GM23338 (cell line): ENCODE data around the gene CNGB1. TPM values are rescaled to one million over a fixed set of nuclear protein-coding genes. Genes with fewer than 3 reads are reported as not detected.

ENCODE experiments used
- ATAC-seq: fragments of 200-7000 bp; cut with Tn5 transposase; 3 replicates; pipeline ENCODE4 v1.9.1; 2020
- DNase-seq: peaks from one replicate; pipeline ENCODE4 v3.0.0-alpha.2; 2015; ENCODE audit warnings: low spot score
- H2AFZ ChIP-seq: fragments of 200-600 bp; sonication (generic); 2 replicates; pipeline ENCODE4 v1.8.0; 2016; ENCODE audit warnings: antibody characterized with exemption, mild to moderate bottlenecking, moderate library complexity
- H3F3A ChIP-seq: fragments of 200-600 bp; sonication (generic); replicated peaks from 2 replicates; pipeline ENCODE4 v1.8.0; 2017; ENCODE audit warnings: antibody characterized with exemption, mixed run types, low read depth
- H3K27ac ChIP-seq: fragments of 200-600 bp; sonication (generic); 2 replicates; pipeline ENCODE4 v1.6.1; 2016; ENCODE audit warnings: low read depth
- H3K27me3 ChIP-seq: fragments of 200-600 bp; sonication (generic); 2 replicates; pipeline ENCODE4 v1.8.0; 2016; ENCODE audit warnings: mild to moderate bottlenecking, mixed run types, moderate library complexity; ENCODE audit not compliant: insufficient read depth
- H3K36me3 ChIP-seq: fragments of 200-600 bp; sonication (generic); 2 replicates; pipeline ENCODE4 v1.8.0; 2016; ENCODE audit warnings: mild to moderate bottlenecking; ENCODE audit not compliant: insufficient read depth
- H3K4me1 ChIP-seq: fragments of 200-600 bp; sonication (generic); 2 replicates; pipeline ENCODE4 v1.8.0; 2016; ENCODE audit warnings: mild to moderate bottlenecking, moderate library complexity; ENCODE audit not compliant: insufficient read depth
- H3K4me2 ChIP-seq: fragments of 200-600 bp; sonication (generic); 2 replicates; pipeline ENCODE4 v1.7.1; 2017; ENCODE audit warnings: mixed run types
- H3K4me3 ChIP-seq: fragments of 200-600 bp; sonication (generic); 2 replicates; pipeline ENCODE4 v1.6.1; 2016; ENCODE audit warnings: mixed run types
- H3K79me2 ChIP-seq: fragments of 200-600 bp; sonication (generic); replicated peaks from 2 replicates; pipeline ENCODE4 v1.8.0; 2017; ENCODE audit warnings: mild to moderate bottlenecking; ENCODE audit not compliant: insufficient read depth
- H3K9me2 ChIP-seq: fragments of 200-600 bp; sonication (generic); 2 replicates; pipeline ENCODE4 v1.8.0; 2017; ENCODE audit not compliant: insufficient read depth
- H4K20me1 ChIP-seq: fragments of 200-600 bp; sonication (generic); replicated peaks from 2 replicates; pipeline ENCODE4 v1.8.0; 2017; ENCODE audit warnings: mild to moderate bottlenecking; ENCODE audit not compliant: insufficient read depth
- H3K27ac Mint-ChIP-seq: 2 replicates; pipeline ENCODE4 v1.8.0; 2020; ENCODE audit warnings: inconsistent platforms, mild to moderate bottlenecking, moderate library complexity, mixed read lengths
- H3K27me3 Mint-ChIP-seq: 3 replicates; pipeline ENCODE4 v1.8.0; 2022; ENCODE audit warnings: low read depth, mild to moderate bottlenecking, moderate library complexity, mixed read lengths, inconsistent platforms; ENCODE audit not compliant: insufficient read depth, poor library complexity
- H3K36me3 Mint-ChIP-seq: 3 replicates; pipeline ENCODE4 v1.8.0; 2021; ENCODE audit warnings: low read depth, mild to moderate bottlenecking, inconsistent platforms, moderate library complexity, mixed read lengths
- H3K4me1 Mint-ChIP-seq: 3 replicates; pipeline ENCODE4 v1.8.0; 2020; ENCODE audit warnings: mild to moderate bottlenecking, inconsistent platforms, mixed read lengths
- H3K4me3 Mint-ChIP-seq: 3 replicates; pipeline ENCODE4 v1.8.0; 2021; ENCODE audit warnings: moderate library complexity, mild to moderate bottlenecking, inconsistent platforms, mixed read lengths
- H3K9me3 Mint-ChIP-seq: 3 replicates; pipeline ENCODE4 v1.8.0; 2020; ENCODE audit warnings: moderate library complexity, mild to moderate bottlenecking, inconsistent platforms, mixed read lengths
- CREB1 ChIP-seq: fragments of 250-450 bp; sonication (Bioruptor Pico); IDR thresholded peaks from 2 replicates; pipeline ENCODE4 v1.5.0; 2020; ENCODE audit warnings: low read depth, mild to moderate bottlenecking, moderate library complexity
- EZH2 ChIP-seq: fragments of 200-600 bp; sonication (generic); IDR thresholded peaks from one replicate; pipeline ENCODE4 v1.8.0; 2017; ENCODE audit warnings: antibody characterized with exemption, mild to moderate bottlenecking, low read depth; ENCODE audit not compliant: unreplicated experiment
- REST ChIP-seq: IDR thresholded peaks from one replicate; pipeline ENCODE4 v1.6.1; 2018; ENCODE audit warnings: antibody characterized with exemption; ENCODE audit not compliant: unreplicated experiment
- ZNF114 ChIP-seq: fragments of 250-450 bp; sonication (Bioruptor Pico); IDR thresholded peaks from 2 replicates; pipeline ENCODE4 v1.5.0; 2020; ENCODE audit warnings: mild to moderate bottlenecking, moderate library complexity
- ZNF331 ChIP-seq: fragments of 250-450 bp; sonication (Bioruptor Pico); IDR thresholded peaks from 2 replicates; pipeline ENCODE4 v1.5.0; 2020; ENCODE audit warnings: low read depth, mild to moderate bottlenecking, moderate library complexity
- ZNF462 ChIP-seq: fragments of 250-450 bp; sonication (Bioruptor Pico); IDR thresholded peaks from 2 replicates; pipeline ENCODE4 v1.5.0; 2020; ENCODE audit warnings: mild to moderate bottlenecking, moderate library complexity
- polyA plus RNA-seq: library from polyadenylated mRNA; unstranded; fragments of >200 nt; fragmentation: Nextera tagmentation; extraction: Ambion mirVana; gene quantifications from 2 replicates; pipeline ENCODE4 v1.2.1, GENCODE V29; 2016
- total RNA-seq: library from RNA; depleted of rRNA; stranded (reverse); fragments of >200 nt; shearing (Covaris generic); gene quantifications from 2 replicates; pipeline ENCODE4 v1.2.3, GENCODE V29; 2014

CNGB1 gene
- total and polyA plus RNA-seq, 2 experiments from 2014 or later = not detected

- no peak for TF ChIP-seq ZNF114 (CRISPR knock-in tag)
- TF ChIP-seq REST = no peak
Observed at GRCh38 chr16:57887711-57888110, 83.2 kb downstream of the CNGB1 start (continued).

GRCh38 chr16:57886427-57886826, 84.5 kb downstream of the CNGB1 start:
- Histone ChIP-seq H2AFZ (no peak overlapping the region), H3K79me2 (no peaks in the 10 kb centered on the region), H3F3A (no peaks in the 10 kb centered on the region), H3K4me2 (no peak overlapping the region), H3K27me3 (peaks cover 22% of the 10 kb centered on the region), H3K27ac (no peak overlapping the region), H3K4me1 (peaks cover 21% of the 10 kb centered on the region), H3K4me3 (no peak overlapping the region), H3K9me2 (no peaks in the 10 kb centered on the region), H4K20me1 (no peaks in the 10 kb centered on the region; the same call in 1 of the 2 replicates), H3K36me3 (no peaks in the 10 kb centered on the region)
- H3K27me3 Mint-ChIP-seq = peaks cover 7% of the 10 kb centered on the region
- no peak overlapping the region for H3K4me3 Mint-ChIP-seq
- no peak for TF ChIP-seq REST
- TF ChIP-seq EZH2 = no peak
- no peak for TF ChIP-seq ZNF331 (CRISPR knock-in tag)
- TF ChIP-seq CREB1 (CRISPR knock-in tag) = no peak
- TF ChIP-seq ZNF462 = no peak
- H3K4me1 Mint-ChIP-seq = peaks cover 20% of the 10 kb centered on the region
- H3K27ac Mint-ChIP-seq = no peak overlapping the region
- no peak for ATAC-seq
- no peaks in the 10 kb centered on the region for H3K9me3 Mint-ChIP-seq
- no peak for DNase-seq
- H3K36me3 Mint-ChIP-seq = no peaks in the 10 kb centered on the region
